Measurements from ENCODE around the gene ALS2. TPM values are rescaled to one million over a fixed set of nuclear protein-coding genes. Genes with fewer than 3 reads are reported as not detected.

ALS2 gene
- total and polyA plus RNA-seq, 4 donors: 8.2 to 35.3 (median 15.0) TPM

DNA sequence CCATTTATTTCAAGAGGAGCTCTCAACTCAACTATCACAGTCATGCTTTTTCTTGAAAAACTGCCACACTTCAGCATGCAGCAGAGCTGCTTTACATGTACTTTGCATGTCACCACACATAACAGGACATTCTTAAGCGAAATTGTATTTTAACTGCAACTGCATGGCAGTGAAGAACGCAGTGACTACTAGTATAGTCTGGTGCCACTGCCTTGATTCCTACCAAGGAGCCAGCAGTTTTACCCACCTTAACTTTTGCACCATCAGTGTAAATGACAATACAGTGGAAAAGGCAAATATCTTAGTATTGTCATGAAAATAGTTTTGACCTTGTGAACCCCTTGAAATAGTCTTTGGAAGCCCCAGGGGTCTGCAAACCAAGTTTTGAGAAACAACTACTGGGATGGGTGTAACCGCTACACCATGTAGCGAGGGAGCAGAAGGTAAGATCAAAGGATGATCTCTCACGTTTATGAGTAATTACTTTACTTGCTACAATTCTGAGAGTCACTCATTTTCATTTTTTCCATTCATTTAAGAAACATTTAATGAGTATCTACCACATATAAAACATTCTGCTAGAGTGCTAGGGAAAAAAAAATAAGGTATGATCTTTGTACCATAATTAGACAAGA is 50.0 kb downstream of the ALS2 start:
- no peak for TF ChIP-seq FOXA2 (IDR thresholded peaks at IDR 0.05)
- no peak for TF ChIP-seq ATF3 (IDR thresholded peaks at IDR 0.05)
- TF ChIP-seq TAF1 (conservative IDR thresholded peaks at IDR 0.05): no peak
- no peak for TF ChIP-seq NR2F2 (IDR thresholded peaks at IDR 0.05)
- TF ChIP-seq CTCF (IDR thresholded peaks at IDR 0.05; ENCODE audit: low read depth, low read length, missing input control): no peak
- TF ChIP-seq, protein P1, sequence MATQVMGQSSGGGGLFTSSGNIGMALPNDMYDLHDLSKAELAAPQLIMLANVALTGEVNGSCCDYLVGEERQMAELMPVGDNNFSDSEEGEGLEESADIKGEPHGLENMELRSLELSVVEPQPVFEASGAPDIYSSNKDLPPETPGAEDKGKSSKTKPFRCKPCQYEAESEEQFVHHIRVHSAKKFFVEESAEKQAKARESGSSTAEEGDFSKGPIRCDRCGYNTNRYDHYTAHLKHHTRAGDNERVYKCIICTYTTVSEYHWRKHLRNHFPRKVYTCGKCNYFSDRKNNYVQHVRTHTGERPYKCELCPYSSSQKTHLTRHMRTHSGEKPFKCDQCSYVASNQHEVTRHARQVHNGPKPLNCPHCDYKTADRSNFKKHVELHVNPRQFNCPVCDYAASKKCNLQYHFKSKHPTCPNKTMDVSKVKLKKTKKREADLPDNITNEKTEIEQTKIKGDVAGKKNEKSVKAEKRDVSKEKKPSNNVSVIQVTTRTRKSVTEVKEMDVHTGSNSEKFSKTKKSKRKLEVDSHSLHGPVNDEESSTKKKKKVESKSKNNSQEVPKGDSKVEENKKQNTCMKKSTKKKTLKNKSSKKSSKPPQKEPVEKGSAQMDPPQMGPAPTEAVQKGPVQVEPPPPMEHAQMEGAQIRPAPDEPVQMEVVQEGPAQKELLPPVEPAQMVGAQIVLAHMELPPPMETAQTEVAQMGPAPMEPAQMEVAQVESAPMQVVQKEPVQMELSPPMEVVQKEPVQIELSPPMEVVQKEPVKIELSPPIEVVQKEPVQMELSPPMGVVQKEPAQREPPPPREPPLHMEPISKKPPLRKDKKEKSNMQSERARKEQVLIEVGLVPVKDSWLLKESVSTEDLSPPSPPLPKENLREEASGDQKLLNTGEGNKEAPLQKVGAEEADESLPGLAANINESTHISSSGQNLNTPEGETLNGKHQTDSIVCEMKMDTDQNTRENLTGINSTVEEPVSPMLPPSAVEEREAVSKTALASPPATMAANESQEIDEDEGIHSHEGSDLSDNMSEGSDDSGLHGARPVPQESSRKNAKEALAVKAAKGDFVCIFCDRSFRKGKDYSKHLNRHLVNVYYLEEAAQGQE (IDR thresholded peaks at IDR 0.05): no peak
- no peak for TF ChIP-seq HNF4A (conservative IDR thresholded peaks at IDR 0.05)
- no peak for TF ChIP-seq RXRA (IDR thresholded peaks at IDR 0.05)
- TF ChIP-seq JUND (IDR thresholded peaks at IDR 0.05): no peak
- no peak for TF ChIP-seq YY1 (IDR thresholded peaks at IDR 0.05)
- TF ChIP-seq EGR1 (IDR thresholded peaks at IDR 0.05; ENCODE audit: low read depth in 2 of 2): no peak
- TF ChIP-seq HNF4G (IDR thresholded peaks at IDR 0.05): no peak
- no peak for TF ChIP-seq MAX (IDR thresholded peaks at IDR 0.05)
- no peak overlapping the region for H3K27ac ChIP-seq (ENCODE audit: low read depth in 1 of 2, low read length in 2 of 2)
- H3K4me1 ChIP-seq (ENCODE audit: control insufficient read depth in 4 of 4, insufficient read depth in 4 of 4, low read length in 3 of 4): no peaks in the 10 kb centered on the region
- no peaks in the 10 kb centered on the region for H3K27me3 ChIP-seq (ENCODE audit: control insufficient read depth in 4 of 4, insufficient read depth in 4 of 4, low read length in 3 of 4)
- no peak overlapping the region for H3K9ac ChIP-seq (ENCODE audit: low read depth in 1 of 2, low read length in 2 of 2)
- no peaks in the 10 kb centered on the region for H3K9me3 ChIP-seq (ENCODE audit: control insufficient read depth in 4 of 4, low read length in 3 of 4)
- H3K36me3 ChIP-seq (ENCODE audit: control insufficient read depth in 4 of 4, insufficient read depth in 3 of 4, low read depth in 1 of 4, low read length in 3 of 4): peaks cover 2 to 61% (median 45%) of the 10 kb centered on the region in 4 donors
- no peak for DNase-seq (ENCODE audit: low spot score)
- WGBS: 92% methylated on average over 5 of the region's 5 CpGs
- no peak overlapping the region for H3K4me3 ChIP-seq (ENCODE audit: low read depth in 1 of 3, low read length in 3 of 3)

- Histone ChIP-seq H3K4me3 (ENCODE audit: low read depth in 1 of 3, low read length in 3 of 3) (no peak overlapping the region), H3K27me3 (ENCODE audit: control insufficient read depth in 4 of 4, insufficient read depth in 4 of 4, low read length in 3 of 4) (no peaks in the 10 kb centered on the region), H3K9ac (ENCODE audit: low read depth in 1 of 2, low read length in 2 of 2) (no peak overlapping the region), H3K4me1 (ENCODE audit: control insufficient read depth in 4 of 4, insufficient read depth in 4 of 4, low read length in 3 of 4) (peaks cover 0 to 11% (median 3%) of the 10 kb centered on the region in 4 donors), H3K27ac (ENCODE audit: low read depth in 1 of 2, low read length in 2 of 2) (no peak overlapping the region), H3K9me3 (ENCODE audit: control insufficient read depth in 4 of 4, low read length in 3 of 4) (no peaks in the 10 kb centered on the region), H3K36me3 (ENCODE audit: control insufficient read depth in 4 of 4, insufficient read depth in 3 of 4, low read depth in 1 of 4, low read length in 3 of 4) (peaks cover 8 to 47% (median 37%) of the 10 kb centered on the region in 4 donors)
- no peak for DNase-seq (ENCODE audit: low spot score)
- whole genome bisulfite sequencing: 42% methylated on average over 6 of the region's 6 CpGs
- peak; percentile 30 for TF ChIP-seq CTCF (IDR thresholded peaks at IDR 0.05; ENCODE audit: low read depth, low read length, missing input control)
- TF ChIP-seq HNF4A (conservative IDR thresholded peaks at IDR 0.05): peak in 1 of 2 donors; percentile 49
- peak; percentile 22 for TF ChIP-seq YY1 (IDR thresholded peaks at IDR 0.05)
- TF ChIP-seq TAF1 (conservative IDR thresholded peaks at IDR 0.05): no peak
- peak; percentile 44 to 48 for TF ChIP-seq RAD21 (IDR thresholded peaks at IDR 0.05)
- no peak for TF ChIP-seq EGR1 (IDR thresholded peaks at IDR 0.05; ENCODE audit: low read depth in 2 of 2)
- peak in 1 of 2 donors; percentile 51 for TF ChIP-seq RXRA (IDR thresholded peaks at IDR 0.05)
- no peak for TF ChIP-seq FOXA2 (IDR thresholded peaks at IDR 0.05)
- no peak for TF ChIP-seq NR2F2 (IDR thresholded peaks at IDR 0.05)
- TF ChIP-seq MAX (IDR thresholded peaks at IDR 0.05): peak; percentile 50
- TF ChIP-seq FOXA1 (IDR thresholded peaks at IDR 0.05): no peak
Measured at GRCh38 chr2:201715459-201715858, 65.3 kb downstream of the ALS2 start.
